PC-3 (cell line): Measurements from ENCODE around the gene ECHDC3. TPM values are rescaled to one million over a fixed set of nuclear protein-coding genes. Genes with fewer than 3 reads are reported as not detected.

Source experiments
- ATAC-seq: fragments of 200-7000 bp; cut with Tn5 transposase; 2 replicates; pipeline ENCODE4 v1.9.1; 2020; ENCODE audit warnings: mild to moderate bottlenecking, moderate library complexity
- BruUV-seq: library from RNA; stranded (reverse); fragments of 400-500 nt; replicated peaks from 2 replicates; lab custom pipeline; 2021; lab: Mats Ljungman, UMichigan
- CTCF ChIA-PET: fragments of 300-600 bp; sonication (Branson Sonifier 250); formaldehyde crosslinking; loops from one replicate; lab custom pipeline; 2022; ENCODE audit warnings: antibody characterized with exemption; lab: Charles Lee
- POLR2A ChIA-PET: fragments of 300-600 bp; sonication (Branson Sonifier 250); formaldehyde crosslinking; loops from one replicate; lab custom pipeline; 2022; ENCODE audit warnings: antibody characterized with exemption; ENCODE audit not compliant: unreplicated experiment; lab: Charles Lee
- DNase-seq: peaks from one replicate; pipeline ENCODE4 v3.0.0-alpha.2; 2015
- H2AFZ ChIP-seq: fragments of 300-600 bp; sonication (generic); 2 replicates; pipeline ENCODE4 v1.6.0; 2016; ENCODE audit warnings: antibody characterized with exemption, low read length
- H3F3A ChIP-seq: fragments of 300-600 bp; sonication (generic); one replicate; pipeline ENCODE4 v1.6.0; 2017; ENCODE audit warnings: antibody characterized with exemption, low read length, control low read depth, mild to moderate bottlenecking; ENCODE audit not compliant: unreplicated experiment
- H3K27ac ChIP-seq: fragments of 300-600 bp; sonication (generic); 2 replicates; pipeline ENCODE4 v1.5.1; 2016; ENCODE audit warnings: mild to moderate bottlenecking, low read length
- H3K27me3 ChIP-seq: fragments of 300-600 bp; sonication (generic); 2 replicates; pipeline ENCODE4 v1.6.1; 2016; ENCODE audit warnings: low read length, mixed read lengths
- H3K36me3 ChIP-seq: fragments of 300-600 bp; sonication (generic); 2 replicates; pipeline ENCODE4 v1.6.1; 2016; ENCODE audit warnings: low read depth, mixed run types, low read length, mixed read lengths
- H3K4me1 ChIP-seq: fragments of 300-600 bp; sonication (generic); 2 replicates; pipeline ENCODE4 v1.5.1; 2016; ENCODE audit warnings: low read length; ENCODE audit not compliant: insufficient read depth
- H3K4me2 ChIP-seq: fragments of 300-600 bp; sonication (generic); 2 replicates; pipeline ENCODE4 v1.6.0; 2016; ENCODE audit warnings: low read length
- H3K4me3 ChIP-seq: fragments of 300-600 bp; sonication (generic); 2 replicates; pipeline ENCODE4 v1.5.1; 2016; ENCODE audit warnings: mild to moderate bottlenecking, low read length, mixed read lengths
- H3K79me2 ChIP-seq: fragments of 300-600 bp; sonication (generic); 2 replicates; pipeline ENCODE4 v1.6.1; 2017; ENCODE audit warnings: low read length, mixed read lengths
- H3K9ac ChIP-seq: fragments of 300-600 bp; sonication (generic); 2 replicates; pipeline ENCODE4 v1.6.0; 2016; ENCODE audit warnings: mild to moderate bottlenecking, low read length
- H3K9me2 ChIP-seq: fragments of 300-600 bp; sonication (generic); replicated peaks from 2 replicates; pipeline ENCODE4 v1.6.1; 2016; ENCODE audit warnings: mixed run types, low read length, mixed read lengths
- H3K9me3 ChIP-seq: fragments of 300-600 bp; sonication (generic); 2 replicates; pipeline ENCODE4 v1.6.1; 2016; ENCODE audit warnings: low read length, mixed read lengths
- H4K20me1 ChIP-seq: fragments of 300-600 bp; sonication (generic); 2 replicates; pipeline ENCODE4 v1.6.1; 2016; ENCODE audit warnings: low read length, mixed read lengths
- EZH2 ChIP-seq: fragments of 300-600 bp; sonication (generic); IDR thresholded peaks from one replicate; pipeline ENCODE4 v1.6.1; 2017; ENCODE audit warnings: antibody characterized with exemption, mild to moderate bottlenecking, low read length; ENCODE audit not compliant: unreplicated experiment
- EZH2phosphoT487 ChIP-seq: fragments of 300-600 bp; sonication (generic); IDR thresholded peaks from 2 replicates; pipeline ENCODE4 v1.6.1; 2018; ENCODE audit warnings: mild to moderate bottlenecking, antibody characterized with exemption, low read length, borderline replicate concordance
- intact Hi-C: fragments of 100-400 bp; cut with micrococcal nuclease; formaldehyde crosslinking; loops from 2 replicates; pipeline ENCODE4 v1.9.0; 2023
- total RNA-seq: library from RNA; depleted of rRNA; stranded (reverse); fragments of >200 nt; gene quantifications from 2 replicates; pipeline ENCODE4 v1.2.3, GENCODE V29; 2014
- TF ChIP-seq, protein P1 (sequence below): fragments of 300-600 bp; sonication (generic); conservative IDR thresholded peaks from 2 replicates; pipeline ENCODE4 v1.5.1; 2017; ENCODE audit warnings: antibody characterized with exemption, low read depth, mild to moderate bottlenecking, low read length

The ECHDC3 gene
- total RNA-seq, 1 experiment from 2014 or later, result not detected

DNA sequence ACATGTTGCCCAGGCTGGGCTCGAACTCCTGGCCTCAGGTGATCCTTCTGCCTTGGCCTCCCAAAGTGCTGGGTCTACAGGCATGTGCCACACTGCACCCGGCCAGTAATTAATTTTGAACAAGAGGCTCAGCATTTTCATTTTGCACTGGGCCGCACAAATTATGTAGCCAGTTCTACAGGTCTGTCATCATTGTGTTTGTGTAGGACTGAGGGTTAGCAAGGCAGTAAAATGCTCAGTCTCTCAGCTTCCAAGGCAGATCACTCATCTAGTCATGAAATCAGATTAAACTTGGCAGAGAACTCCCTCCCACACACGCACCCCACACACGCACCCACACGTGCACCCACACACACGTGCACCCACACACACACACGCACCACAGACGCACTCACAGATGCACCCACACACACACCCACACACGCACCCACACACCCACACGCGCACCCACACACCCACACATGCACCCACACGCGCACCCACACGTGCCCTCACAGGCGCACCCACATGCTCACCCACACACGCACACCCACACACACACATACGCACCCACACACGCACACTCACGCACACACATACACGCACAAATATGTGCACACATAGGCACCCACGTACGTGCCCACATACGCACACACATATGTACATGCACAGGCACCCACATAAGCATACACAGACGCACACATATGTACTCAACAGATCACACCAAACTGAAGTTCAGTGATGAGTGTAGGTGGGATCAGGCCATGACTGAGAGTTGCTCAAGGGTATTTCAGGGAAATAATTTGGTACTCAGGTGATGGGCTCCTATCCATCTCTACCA, 53.1 kb downstream of the ECHDC3 start:
- Histone ChIP-seq H2AFZ (no peak overlapping the region), H3K27ac (peak overlapping the region; percentile 89; the same call in 1 of the 2 replicates), H3K4me2 (no peak overlapping the region), H3K79me2 (no peaks in the 10 kb centered on the region), H3K9me3 (no peaks in the 10 kb centered on the region), H3K4me1 (peaks cover 15% of the 10 kb centered on the region), H3K36me3 (no peaks in the 10 kb centered on the region), H3K9me2 (no peaks in the 10 kb centered on the region), H4K20me1 (no peaks in the 10 kb centered on the region), H3K4me3 (no peak overlapping the region), H3K27me3 (no peaks in the 10 kb centered on the region), H3F3A (no peaks in the 10 kb centered on the region), H3K9ac (no peak overlapping the region)
- CTCF ChIA-PET, result no interaction called here
- no peak for ATAC-seq
- TF ChIP-seq EZH2 (no peak), EZH2phosphoT487 (no peak)
- TF ChIP-seq, protein P1, sequence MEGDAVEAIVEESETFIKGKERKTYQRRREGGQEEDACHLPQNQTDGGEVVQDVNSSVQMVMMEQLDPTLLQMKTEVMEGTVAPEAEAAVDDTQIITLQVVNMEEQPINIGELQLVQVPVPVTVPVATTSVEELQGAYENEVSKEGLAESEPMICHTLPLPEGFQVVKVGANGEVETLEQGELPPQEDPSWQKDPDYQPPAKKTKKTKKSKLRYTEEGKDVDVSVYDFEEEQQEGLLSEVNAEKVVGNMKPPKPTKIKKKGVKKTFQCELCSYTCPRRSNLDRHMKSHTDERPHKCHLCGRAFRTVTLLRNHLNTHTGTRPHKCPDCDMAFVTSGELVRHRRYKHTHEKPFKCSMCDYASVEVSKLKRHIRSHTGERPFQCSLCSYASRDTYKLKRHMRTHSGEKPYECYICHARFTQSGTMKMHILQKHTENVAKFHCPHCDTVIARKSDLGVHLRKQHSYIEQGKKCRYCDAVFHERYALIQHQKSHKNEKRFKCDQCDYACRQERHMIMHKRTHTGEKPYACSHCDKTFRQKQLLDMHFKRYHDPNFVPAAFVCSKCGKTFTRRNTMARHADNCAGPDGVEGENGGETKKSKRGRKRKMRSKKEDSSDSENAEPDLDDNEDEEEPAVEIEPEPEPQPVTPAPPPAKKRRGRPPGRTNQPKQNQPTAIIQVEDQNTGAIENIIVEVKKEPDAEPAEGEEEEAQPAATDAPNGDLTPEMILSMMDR, result no peak
- intact Hi-C loops, result no loop called here
- POLR2A ChIA-PET, result no interaction called here
- DNase-seq, result no peak
- no TSS peak for BruUV-seq

DNA sequence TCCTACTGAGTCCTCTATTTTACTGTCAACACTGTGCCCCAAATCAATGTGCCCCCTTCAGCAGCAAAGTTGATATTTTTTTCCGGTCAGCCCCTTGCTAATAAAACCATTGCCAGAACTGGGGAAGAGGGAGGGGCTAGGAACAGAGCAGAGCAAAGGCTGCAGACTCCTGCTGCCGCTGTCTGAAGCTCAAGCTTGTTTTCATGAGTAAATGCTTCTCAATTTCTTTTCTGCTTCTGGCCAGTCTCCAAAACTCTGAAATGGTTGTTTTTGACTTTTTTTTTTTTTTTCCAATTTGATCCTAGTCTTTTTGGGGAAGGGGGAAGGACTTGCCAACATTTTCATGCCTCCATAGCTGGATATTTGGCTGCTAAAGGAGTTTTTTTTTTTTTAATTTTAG, 54.3 kb downstream of the ECHDC3 start:
- H3K9me3 ChIP-seq, result no peaks in the 10 kb centered on the region
- no peaks in the 10 kb centered on the region for H3F3A ChIP-seq
- H3K4me3 ChIP-seq, result no peak overlapping the region
- H3K4me2 ChIP-seq, result no peak overlapping the region
- H2AFZ ChIP-seq, result no peak overlapping the region
- no peaks in the 10 kb centered on the region for H3K79me2 ChIP-seq
- no peak for TF ChIP-seq EZH2
- TF ChIP-seq, protein P1, result no peak
- TF ChIP-seq EZH2phosphoT487, result no peak
- DNase-seq (no peak), ATAC-seq (no peak)
- no peak overlapping the region for H3K27ac ChIP-seq
- H3K4me1 ChIP-seq, result peaks cover 15% of the 10 kb centered on the region
- H4K20me1 ChIP-seq, result no peaks in the 10 kb centered on the region
- no peaks in the 10 kb centered on the region for H3K36me3 ChIP-seq
- no peaks in the 10 kb centered on the region for H3K27me3 ChIP-seq
- ChIA-PET CTCF (interaction anchor here (0.7 kb wide), 1 partner anchor 188 kb away, joined by 8 read pairs; no protein-coding TSS in a partner anchor), POLR2A (no interaction called here)
- BruUV-seq, result no TSS peak
- no peaks in the 10 kb centered on the region for H3K9me2 ChIP-seq
- intact Hi-C loops, result no loop called here
- H3K9ac ChIP-seq, result no peak overlapping the region

GRCh38 chr10:11797281-11797680, 55.1 kb downstream of the ECHDC3 start:
- Histone ChIP-seq H3K36me3 (no peaks in the 10 kb centered on the region), H2AFZ (no peak overlapping the region), H3K4me3 (no peak overlapping the region), H3K27ac (no peak overlapping the region), H3K4me1 (peaks cover 15% of the 10 kb centered on the region), H3K79me2 (no peaks in the 10 kb centered on the region), H3K9me3 (no peaks in the 10 kb centered on the region), H3F3A (no peaks in the 10 kb centered on the region), H3K27me3 (no peaks in the 10 kb centered on the region), H3K9me2 (no peaks in the 10 kb centered on the region), H3K4me2 (no peak overlapping the region), H3K9ac (no peak overlapping the region), H4K20me1 (no peaks in the 10 kb centered on the region)
- TF ChIP-seq EZH2phosphoT487, result no peak
- TF ChIP-seq, protein P1, result no peak
- no peak for TF ChIP-seq EZH2
- ChIA-PET CTCF (no interaction called here), POLR2A (no interaction called here)
- BruUV-seq, result no TSS peak
- ATAC-seq (no peak), DNase-seq (no peak)
- intact Hi-C loops, result no loop called here
